Vagina (tissue), 2 donors: ENCODE data around the gene TWIST2. TPM values are rescaled to one million over a fixed set of nuclear protein-coding genes. Genes with fewer than 3 reads are reported as not detected.

Experiments used
- DNase-seq, 2 donors: peaks; one replicate each; pipeline ENCODE4 v3.0.0-alpha.2; 2017; ENCODE audit errors: extremely low spot score in 2 of 2
- H3K27ac ChIP-seq: fragments of 200-600 bp; sonication (generic); one replicate; pipeline ENCODE4 v1.5.1; 2019
- H3K27me3 ChIP-seq: fragments of 200-600 bp; sonication (generic); one replicate; pipeline ENCODE4 v1.5.1; 2019
- H3K36me3 ChIP-seq, 2 donors: fragments of 200-600 bp; sonication (generic); one replicate each; pipeline ENCODE4 v1.5.1; 2017 to 2019
- H3K4me1 ChIP-seq: fragments of 200-600 bp; sonication (generic); one replicate; pipeline ENCODE4 v1.5.1; 2019
- H3K4me3 ChIP-seq, 2 donors: fragments of 200-600 bp; sonication (generic); 1 replicate in 1 of 2; 2 replicates in 1 of 2; pipeline ENCODE4 v1.5.1; 2016 to 2019
- H3K9me3 ChIP-seq: fragments of 200-600 bp; sonication (generic); one replicate; pipeline ENCODE4 v1.5.1; 2019
- POLR2A ChIP-seq, 2 donors: fragments of 450-650 bp; IDR thresholded peaks; one replicate each; pipeline ENCODE4 v1.6.1; 2017; ENCODE audit warnings: antibody characterized with exemption in 2 of 2, mild to moderate bottlenecking in 2 of 2, moderate library complexity in 2 of 2
- POLR2AphosphoS5 ChIP-seq, 2 donors: sonication (generic); formaldehyde crosslinking; IDR thresholded peaks; one replicate each; pipeline ENCODE4 v1.9.0; 2017; ENCODE audit warnings: antibody characterized with exemption in 2 of 2, mild to moderate bottlenecking in 2 of 2, low read depth in 1 of 2; ENCODE audit not compliant: insufficient read depth in 1 of 2
- intact Hi-C: fragments of 100-400 bp; cut with DNase I; formaldehyde crosslinking; loops from one replicate; pipeline ENCODE4 v1.15.1; 2023
- total RNA-seq: library from RNA; depleted of rRNA; stranded (reverse); fragments of >200 nt; gene quantifications from one replicate; pipeline ENCODE4 v1.2.3, GENCODE V29; 2016
- TF ChIP-seq, protein P1 (sequence below), 3 experiments: fragments of 450-650 bp in 2 of 3; fragments of 200-600 bp in 1 of 3; sonication (generic) in 1 of 3; IDR thresholded peaks; one replicate each; pipeline ENCODE4 v1.5.1; 2017 to 2019; ENCODE audit warnings: antibody characterized with exemption in 3 of 3, mild to moderate bottlenecking in 2 of 3, moderate library complexity in 2 of 3

Gene TWIST2
- total RNA-seq, 1 donor from 2014 or later: 214 TPM

DNA sequence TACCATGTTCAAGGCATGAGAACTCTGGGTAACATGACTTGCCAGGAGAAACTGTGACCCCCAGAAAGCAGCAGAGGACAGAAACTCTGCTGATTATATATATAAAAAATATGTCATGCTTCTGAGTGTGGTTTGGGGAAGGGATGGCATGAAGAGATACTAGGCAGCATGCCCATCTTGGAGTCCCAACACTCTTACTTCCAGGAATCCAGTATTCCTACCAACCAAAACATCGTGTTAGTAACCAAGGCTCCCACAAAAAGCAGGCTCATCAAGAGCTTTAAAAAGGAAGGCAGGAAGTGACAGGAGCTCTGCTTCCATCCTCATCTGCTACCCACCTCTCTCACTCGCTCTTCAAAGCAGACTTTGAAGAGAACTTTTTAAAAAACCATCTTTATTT, 31.6 kb upstream of the TWIST2 start:
- no peaks in the 10 kb centered on the region for H3K4me1 ChIP-seq
- no peak for DNase-seq
- no peaks in the 10 kb centered on the region for H3K36me3 ChIP-seq
- intact Hi-C loops: no loop called here
- no peak overlapping the region for H3K4me3 ChIP-seq
- TF ChIP-seq, protein P1, sequence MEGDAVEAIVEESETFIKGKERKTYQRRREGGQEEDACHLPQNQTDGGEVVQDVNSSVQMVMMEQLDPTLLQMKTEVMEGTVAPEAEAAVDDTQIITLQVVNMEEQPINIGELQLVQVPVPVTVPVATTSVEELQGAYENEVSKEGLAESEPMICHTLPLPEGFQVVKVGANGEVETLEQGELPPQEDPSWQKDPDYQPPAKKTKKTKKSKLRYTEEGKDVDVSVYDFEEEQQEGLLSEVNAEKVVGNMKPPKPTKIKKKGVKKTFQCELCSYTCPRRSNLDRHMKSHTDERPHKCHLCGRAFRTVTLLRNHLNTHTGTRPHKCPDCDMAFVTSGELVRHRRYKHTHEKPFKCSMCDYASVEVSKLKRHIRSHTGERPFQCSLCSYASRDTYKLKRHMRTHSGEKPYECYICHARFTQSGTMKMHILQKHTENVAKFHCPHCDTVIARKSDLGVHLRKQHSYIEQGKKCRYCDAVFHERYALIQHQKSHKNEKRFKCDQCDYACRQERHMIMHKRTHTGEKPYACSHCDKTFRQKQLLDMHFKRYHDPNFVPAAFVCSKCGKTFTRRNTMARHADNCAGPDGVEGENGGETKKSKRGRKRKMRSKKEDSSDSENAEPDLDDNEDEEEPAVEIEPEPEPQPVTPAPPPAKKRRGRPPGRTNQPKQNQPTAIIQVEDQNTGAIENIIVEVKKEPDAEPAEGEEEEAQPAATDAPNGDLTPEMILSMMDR (IDR thresholded peaks at IDR 0.05): no peak
- TF ChIP-seq POLR2AphosphoS5 (IDR thresholded peaks at IDR 0.05; ENCODE audit: insufficient read depth in 1 of 2, low read depth in 1 of 2) (no peak), POLR2A (IDR thresholded peaks at IDR 0.05) (no peak)
- H3K9me3 ChIP-seq: no peaks in the 10 kb centered on the region
- no peaks in the 10 kb centered on the region for H3K27me3 ChIP-seq
- H3K27ac ChIP-seq: no peak overlapping the region

- intact Hi-C loops: no loop called here
- Histone ChIP-seq H3K27ac (no peak overlapping the region), H3K4me3 (no peak overlapping the region), H3K27me3 (no peaks in the 10 kb centered on the region), H3K9me3 (no peaks in the 10 kb centered on the region), H3K36me3 (no peaks in the 10 kb centered on the region), H3K4me1 (no peaks in the 10 kb centered on the region)
- TF ChIP-seq, protein P1 (IDR thresholded peaks at IDR 0.05): no peak
- TF ChIP-seq POLR2AphosphoS5 (IDR thresholded peaks at IDR 0.05; ENCODE audit: insufficient read depth in 1 of 2, low read depth in 1 of 2) (no peak), POLR2A (IDR thresholded peaks at IDR 0.05) (no peak)
- DNase-seq: peak in 1 of 2 donors; percentile 43
Measured at GRCh38 chr2:238817382-238817781, 30.5 kb upstream of the TWIST2 start.

DNA sequence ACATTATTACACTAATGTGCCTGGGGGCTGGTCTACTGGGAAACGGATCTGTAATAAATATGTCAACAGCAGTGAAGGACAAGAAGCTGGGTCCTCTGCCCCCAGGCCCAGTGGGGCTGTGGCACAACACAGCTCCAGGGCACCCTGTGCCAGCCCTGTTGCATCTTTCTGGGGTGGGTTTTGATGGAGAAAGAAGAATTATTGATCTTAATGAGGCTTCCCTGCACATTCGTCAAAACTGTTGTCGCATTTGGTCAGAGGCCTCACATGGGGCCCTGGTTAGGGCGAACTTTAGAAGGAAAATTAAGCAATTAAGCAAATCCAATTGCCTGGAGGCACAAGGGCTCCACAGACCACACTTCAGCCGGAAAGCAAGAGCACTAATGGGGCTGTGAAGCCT, 30.0 kb upstream of the TWIST2 start:
- H3K4me1 ChIP-seq: no peaks in the 10 kb centered on the region
- no peaks in the 10 kb centered on the region for H3K27me3 ChIP-seq
- intact Hi-C loops: no loop called here

DNA sequence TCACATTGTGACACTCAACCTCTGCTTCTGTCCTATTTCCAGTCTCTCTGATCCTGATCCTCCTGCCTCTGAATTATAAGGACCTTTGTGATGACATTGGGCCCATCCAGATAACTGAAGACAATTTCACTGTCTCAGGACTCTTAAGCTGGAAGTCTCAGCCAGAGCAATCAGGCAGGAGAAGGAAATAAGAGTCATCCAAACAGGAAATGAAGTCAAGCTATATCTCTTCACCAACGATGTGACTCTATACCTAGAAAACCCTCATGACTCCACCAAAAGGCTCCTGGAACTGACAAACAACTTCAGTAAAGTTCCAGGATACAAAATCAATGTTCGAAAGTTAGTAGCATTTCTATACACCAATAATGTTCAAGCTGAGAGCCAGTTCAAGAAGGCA, 29.3 kb upstream of the TWIST2 start:
- Histone ChIP-seq H3K36me3 (no peaks in the 10 kb centered on the region), H3K27me3 (no peaks in the 10 kb centered on the region), H3K9me3 (no peaks in the 10 kb centered on the region), H3K4me3 (no peak overlapping the region), H3K4me1 (no peaks in the 10 kb centered on the region), H3K27ac (no peak overlapping the region)
- no peak for TF ChIP-seq POLR2AphosphoS5 (IDR thresholded peaks at IDR 0.05; ENCODE audit: insufficient read depth in 1 of 2, low read depth in 1 of 2)
- TF ChIP-seq, protein P1 (IDR thresholded peaks at IDR 0.05): no peak
- TF ChIP-seq POLR2A (IDR thresholded peaks at IDR 0.05): no peak
- no peak for DNase-seq
- intact Hi-C loops: no loop called here

More for the DNA sequence above, 30.0 kb upstream of the TWIST2 start:
- DNase-seq: peak in 1 of 2 donors; percentile 28
- no peak overlapping the region for H3K27ac ChIP-seq
- H3K36me3 ChIP-seq: no peaks in the 10 kb centered on the region
- TF ChIP-seq POLR2A (IDR thresholded peaks at IDR 0.05) (no peak), POLR2AphosphoS5 (IDR thresholded peaks at IDR 0.05; ENCODE audit: insufficient read depth in 1 of 2, low read depth in 1 of 2) (no peak)
- TF ChIP-seq, protein P1 (IDR thresholded peaks at IDR 0.05): no peak
- no peak overlapping the region for H3K4me3 ChIP-seq
- no peaks in the 10 kb centered on the region for H3K9me3 ChIP-seq

DNA sequence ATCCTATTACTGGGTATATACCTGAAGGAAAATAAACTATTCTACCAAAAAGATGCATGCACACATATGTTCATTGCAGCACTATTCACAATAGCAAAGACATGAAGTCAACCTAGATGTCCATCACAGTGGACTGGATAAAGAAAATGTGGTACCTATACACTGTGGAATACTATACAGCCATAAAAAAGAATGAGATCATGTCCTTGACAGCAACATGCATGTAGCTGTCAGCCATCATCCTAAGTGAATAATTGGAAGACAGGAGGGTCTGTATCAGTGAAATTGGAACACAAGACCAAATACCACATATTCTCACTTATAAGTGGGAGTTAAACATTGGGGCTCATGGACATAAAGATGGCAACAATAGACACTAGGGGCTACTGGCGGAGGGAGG, 27.7 kb upstream of the TWIST2 start:
- DNase-seq: no peak
- H3K36me3 ChIP-seq: no peaks in the 10 kb centered on the region
- no peak overlapping the region for H3K27ac ChIP-seq
- intact Hi-C loops: no loop called here
- TF ChIP-seq POLR2AphosphoS5 (IDR thresholded peaks at IDR 0.05; ENCODE audit: insufficient read depth in 1 of 2, low read depth in 1 of 2) (no peak), POLR2A (IDR thresholded peaks at IDR 0.05) (no peak)
- TF ChIP-seq, protein P1 (IDR thresholded peaks at IDR 0.05): no peak
- H3K9me3 ChIP-seq: no peaks in the 10 kb centered on the region
- H3K4me1 ChIP-seq: no peaks in the 10 kb centered on the region
- no peak overlapping the region for H3K4me3 ChIP-seq
- no peaks in the 10 kb centered on the region for H3K27me3 ChIP-seq
